Endothelial cell of umbilical vein (primary cell): Measurements from ENCODE around the gene DPP3. TPM values are rescaled to one million over a fixed set of nuclear protein-coding genes. Genes with fewer than 3 reads are reported as not detected.

Experiments
- BruUV-seq: library from RNA; stranded (reverse); fragments of 400-500 nt; replicated peaks from 2 replicates; lab custom pipeline; 2021; lab: Mats Ljungman, UMichigan
- CTCF ChIA-PET: fragments of 300-600, 350-600 bp; sonication (Branson Sonifier 250); formaldehyde crosslinking; loops from one replicate; lab custom pipeline; 2021; ENCODE audit warnings: antibody characterized with exemption, inconsistent platforms; lab: Charles Lee
- POLR2A ChIA-PET: fragments of 300-600, 350-600 bp; sonication (Branson Sonifier 250); formaldehyde crosslinking; loops from one replicate; lab custom pipeline; 2021; ENCODE audit warnings: antibody characterized with exemption, inconsistent platforms; lab: Charles Lee
- DNase-seq: peaks from one replicate; pipeline ENCODE4 v3.0.0-alpha.2; 2011; ENCODE audit warnings: low read depth, low spot score
- FAIRE-seq: peaks from 2 replicates; lab custom pipeline; 2011; peaks lifted over from hg19 to GRCh38; lab: Jason Lieb, UNC
- H2AFZ ChIP-seq: 2 replicates; pipeline ENCODE4 v1.6.0; 2012; ENCODE audit warnings: low read depth, low read length, control low read depth, inconsistent platforms
- H3K27ac ChIP-seq: 2 replicates; pipeline ENCODE4 v1.5.1; 2011; ENCODE audit warnings: low read depth, mild to moderate bottlenecking, control low read depth, low read length, moderate library complexity; ENCODE audit not compliant: insufficient read depth
- H3K27me3 ChIP-seq, 2 experiments: 2 replicates each; pipeline versions ENCODE4 v1.6.0 to v1.6.1; 2011; ENCODE audit warnings: low read length in 2 of 2, mixed read lengths in 1 of 2; ENCODE audit not compliant: control insufficient read depth in 2 of 2, insufficient read depth in 2 of 2
- H3K36me3 ChIP-seq, 2 experiments: 2 replicates in 1 of 2; 3 replicates in 1 of 2; pipeline ENCODE4 v1.5.1; 2011; ENCODE audit warnings: low read length in 2 of 2, mild to moderate bottlenecking in 1 of 2, moderate library complexity in 1 of 2; ENCODE audit not compliant: control insufficient read depth in 2 of 2, insufficient read depth in 2 of 2; ENCODE audit errors: extremely low read depth in 1 of 2
- H3K4me1 ChIP-seq: 3 replicates; pipeline ENCODE4 v1.5.1; 2011; ENCODE audit warnings: mild to moderate bottlenecking, low read length; ENCODE audit not compliant: control insufficient read depth, insufficient read depth; ENCODE audit errors: extremely low read depth
- H3K4me2 ChIP-seq: 2 replicates; pipeline ENCODE4 v1.6.1; 2011; ENCODE audit warnings: low read length, control low read depth, mixed read lengths; ENCODE audit not compliant: insufficient read depth
- H3K4me3 ChIP-seq, 3 experiments: fragments of 200-600 bp in 1 of 3; sonication (generic), shearing (Covaris generic) in 1 of 3; replicated peaks in 1 of 3; 2 replicates each; pipeline ENCODE4 v1.5.1; 2011 to 2016; ENCODE audit warnings: control low read depth in 3 of 3, low read length in 3 of 3, mild to moderate bottlenecking in 2 of 3, inconsistent platforms in 1 of 3, low read depth in 1 of 3, moderate library complexity in 1 of 3; ENCODE audit not compliant: insufficient read depth in 1 of 3
- H3K79me2 ChIP-seq: 2 replicates; pipeline ENCODE4 v1.6.0; 2012; ENCODE audit warnings: low read length, inconsistent platforms; ENCODE audit not compliant: control insufficient read depth, insufficient read depth
- H3K9ac ChIP-seq: replicated peaks from 2 replicates; pipeline ENCODE3; 2011; ENCODE audit warnings: low read length, control low read depth; ENCODE audit not compliant: insufficient read depth; ENCODE audit errors: extremely low read depth
- H3K9me1 ChIP-seq: replicated peaks from 3 replicates; pipeline ENCODE4 v1.6.0; 2011; ENCODE audit warnings: mild to moderate bottlenecking, low read length; ENCODE audit not compliant: control insufficient read depth, insufficient read depth; ENCODE audit errors: extremely low read depth
- H3K9me3 ChIP-seq: replicated peaks from 2 replicates; pipeline ENCODE4 v1.5.1; 2012; ENCODE audit warnings: low read length, inconsistent platforms; ENCODE audit not compliant: control insufficient read depth, insufficient read depth
- H4K20me1 ChIP-seq: replicated peaks from 2 replicates; pipeline ENCODE3; 2011; ENCODE audit warnings: mild to moderate bottlenecking, low read length; ENCODE audit not compliant: control insufficient read depth, insufficient read depth; ENCODE audit errors: extremely low read depth
- EZH2 ChIP-seq: IDR thresholded peaks from 2 replicates; pipeline ENCODE4 v1.6.1; 2012; ENCODE audit warnings: borderline replicate concordance, low read depth, mild to moderate bottlenecking, moderate library complexity, low read length, inconsistent platforms; ENCODE audit not compliant: severe bottlenecking
- FOS ChIP-seq: IDR thresholded peaks from 2 replicates; pipeline ENCODE4 v1.6.1; 2011; ENCODE audit warnings: mild to moderate bottlenecking, low read length, moderate library complexity, borderline replicate concordance; ENCODE audit not compliant: insufficient read depth
- GATA2 ChIP-seq: IDR thresholded peaks from 2 replicates; pipeline ENCODE4 v1.7.0; 2011; ENCODE audit warnings: low read depth, mild to moderate bottlenecking, moderate library complexity, mixed read lengths, low read length; ENCODE audit not compliant: insufficient read length, insufficient read depth
- JUN ChIP-seq: IDR thresholded peaks from 2 replicates; pipeline ENCODE4 v1.6.1; 2011; ENCODE audit warnings: borderline replicate concordance, low read depth; ENCODE audit not compliant: insufficient read length, insufficient read depth
- MYC ChIP-seq: IDR thresholded peaks from one replicate; pipeline ENCODE4 v1.6.1; 2011; ENCODE audit warnings: mild to moderate bottlenecking, low read depth, low read length
- POLR2A ChIP-seq: IDR thresholded peaks from 2 replicates; pipeline ENCODE4 v1.6.1; 2012; ENCODE audit warnings: low read depth, mild to moderate bottlenecking, control low read depth, low read length
- POLR2AphosphoS5 ChIP-seq: IDR thresholded peaks from 2 replicates; pipeline ENCODE4 v1.6.1; 2012; ENCODE audit warnings: low read depth, mild to moderate bottlenecking, control low read depth, low read length, moderate library complexity; ENCODE audit not compliant: insufficient read depth
- dilution Hi-C: fragments of 300-500 bp; cut with MboI; formaldehyde crosslinking; loops from one replicate; pipeline ENCODE4 v1.15.0; 2019; ENCODE audit warnings: low sequenced_read_pairs; ENCODE audit not compliant: extremely low pct_ligation_motif_present
- intact Hi-C: fragments of 100-400 bp; cut with micrococcal nuclease; formaldehyde crosslinking; loops from one replicate; pipeline ENCODE4 v1.10.0; 2022
- polyA plus RNA-seq, 4 experiments: library from polyadenylated mRNA; depleted of rRNA in 3 of 4; stranded (reverse) in 3 of 4; unstranded in 1 of 4; fragments of >200 nt; gene quantifications; 2 replicates each; pipeline versions ENCODE4 v1.2.1 to v1.2.3, GENCODE V29; 2011 to 2012; ENCODE audit warnings: missing spikeins in 1 of 4
- total RNA-seq: library from RNA; stranded (reverse); gene quantifications from 2 replicates; pipeline ENCODE4 v1.2.3, GENCODE V29; 2021
- TF ChIP-seq, protein P1 (sequence below), 2 donors: IDR thresholded peaks; 1 replicate in 1 of 2; 2 replicates in 1 of 2; pipeline ENCODE4 v1.5.1; 2011; ENCODE audit warnings: low read length in 2 of 2, mild to moderate bottlenecking in 2 of 2, moderate library complexity in 2 of 2, control low read depth in 1 of 2, inconsistent platforms in 1 of 2, low read depth in 1 of 2; ENCODE audit not compliant: insufficient read depth in 1 of 2; ENCODE audit errors: extremely low read depth in 1 of 2
- TF ChIP-seq, protein P2 (sequence below): IDR thresholded peaks from 2 replicates; pipeline ENCODE4 v1.6.1; 2011; ENCODE audit not compliant: insufficient read depth, insufficient read length

Gene DPP3
- total and polyA plus RNA-seq, 2 donors (not counting 3 experiments of a cell fraction or from before 2014, with no cell fraction given), result 46.4 to 50.4 TPM

DNA sequence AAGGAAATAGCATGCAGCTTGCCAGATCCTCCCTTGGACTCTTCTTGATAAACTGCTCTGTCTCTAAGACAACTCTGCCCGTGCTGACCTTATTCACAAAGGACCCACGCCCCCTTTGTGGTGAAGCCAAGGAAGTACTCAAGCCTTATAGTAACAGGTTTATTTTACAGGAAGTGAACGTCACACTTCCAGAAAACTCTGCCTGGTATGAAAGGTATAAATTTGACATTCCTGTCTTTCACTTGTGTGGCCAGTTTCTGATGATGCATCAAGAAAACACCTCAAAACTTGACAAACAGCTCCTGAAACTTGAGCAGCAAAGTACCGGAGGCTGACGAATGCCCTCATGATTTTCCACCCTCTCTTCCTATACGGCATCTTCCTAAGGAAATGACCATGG lies 26.0 kb upstream of the DPP3 start:
- BruUV-seq, result no TSS peak
- no peak overlapping the region for H3K27ac ChIP-seq
- no peaks in the 10 kb centered on the region for H3K9me3 ChIP-seq
- H3K4me3 ChIP-seq, result no peak overlapping the region
- peaks cover 7 to 10% of the 10 kb centered on the region in 2 experiments for H3K27me3 ChIP-seq
- H3K79me2 ChIP-seq, result no peaks in the 10 kb centered on the region
- H3K4me1 ChIP-seq, result no peaks in the 10 kb centered on the region
- dilution Hi-C loops (no loop called here), intact Hi-C loops (no loop called here)
- DNase-seq (no peak), FAIRE-seq (no peak)
- no peak overlapping the region for H3K9ac ChIP-seq
- CTCF ChIA-PET, result interaction anchor here (0.7 to 1.3 kb wide), 2 partner anchors 21 to 224 kb away, joined by 3 read pairs; no protein-coding TSS in a partner anchor
- POLR2A ChIA-PET, result no interaction called here
- H3K9me1 ChIP-seq, result no peaks in the 10 kb centered on the region
- TF ChIP-seq POLR2A (no peak), MYC (no peak), POLR2AphosphoS5 (no peak), JUN (no peak), FOS (no peak), EZH2 (no peak), GATA2 (no peak)
- TF ChIP-seq, protein P1, sequence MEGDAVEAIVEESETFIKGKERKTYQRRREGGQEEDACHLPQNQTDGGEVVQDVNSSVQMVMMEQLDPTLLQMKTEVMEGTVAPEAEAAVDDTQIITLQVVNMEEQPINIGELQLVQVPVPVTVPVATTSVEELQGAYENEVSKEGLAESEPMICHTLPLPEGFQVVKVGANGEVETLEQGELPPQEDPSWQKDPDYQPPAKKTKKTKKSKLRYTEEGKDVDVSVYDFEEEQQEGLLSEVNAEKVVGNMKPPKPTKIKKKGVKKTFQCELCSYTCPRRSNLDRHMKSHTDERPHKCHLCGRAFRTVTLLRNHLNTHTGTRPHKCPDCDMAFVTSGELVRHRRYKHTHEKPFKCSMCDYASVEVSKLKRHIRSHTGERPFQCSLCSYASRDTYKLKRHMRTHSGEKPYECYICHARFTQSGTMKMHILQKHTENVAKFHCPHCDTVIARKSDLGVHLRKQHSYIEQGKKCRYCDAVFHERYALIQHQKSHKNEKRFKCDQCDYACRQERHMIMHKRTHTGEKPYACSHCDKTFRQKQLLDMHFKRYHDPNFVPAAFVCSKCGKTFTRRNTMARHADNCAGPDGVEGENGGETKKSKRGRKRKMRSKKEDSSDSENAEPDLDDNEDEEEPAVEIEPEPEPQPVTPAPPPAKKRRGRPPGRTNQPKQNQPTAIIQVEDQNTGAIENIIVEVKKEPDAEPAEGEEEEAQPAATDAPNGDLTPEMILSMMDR (IDR thresholded peaks at IDR 0.05; ENCODE audit: extremely low read depth in 1 of 2, insufficient read depth in 1 of 2, low read depth in 1 of 2, low read length in 2 of 2), result no peak
- TF ChIP-seq, protein P2, sequence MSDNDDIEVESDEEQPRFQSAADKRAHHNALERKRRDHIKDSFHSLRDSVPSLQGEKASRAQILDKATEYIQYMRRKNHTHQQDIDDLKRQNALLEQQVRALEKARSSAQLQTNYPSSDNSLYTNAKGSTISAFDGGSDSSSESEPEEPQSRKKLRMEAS, result no peak
- no peaks in the 10 kb centered on the region for H3K36me3 ChIP-seq
- H2AFZ ChIP-seq, result no peak overlapping the region
- no peak overlapping the region for H3K4me2 ChIP-seq
- H4K20me1 ChIP-seq, result no peaks in the 10 kb centered on the region
